Prostate gland (tissue), 2 donors: ENCODE measurements around the gene KCNK2.

Source experiments
- POLR2A ChIP-seq: fragments of 450-650 bp; IDR thresholded peaks from one replicate; pipeline ENCODE4 v1.6.1; 2016; ENCODE audit warnings: antibody characterized with exemption, mild to moderate bottlenecking
- POLR2AphosphoS5 ChIP-seq: sonication (generic); formaldehyde crosslinking; IDR thresholded peaks from one replicate; pipeline ENCODE4 v1.6.1; 2017; ENCODE audit warnings: antibody characterized with exemption
- TF ChIP-seq, protein P1 (sequence below), 4 experiments: fragments of 200-600 bp in 2 of 4; fragments of 450-650 bp in 2 of 4; sonication (generic) in 2 of 4; IDR thresholded peaks; 1 replicate in 3 of 4; 2 replicates in 1 of 4; pipeline ENCODE4 v1.5.1; 2016 to 2019; ENCODE audit warnings: antibody characterized with exemption in 4 of 4, mild to moderate bottlenecking in 2 of 4, moderate library complexity in 2 of 4

DNA sequence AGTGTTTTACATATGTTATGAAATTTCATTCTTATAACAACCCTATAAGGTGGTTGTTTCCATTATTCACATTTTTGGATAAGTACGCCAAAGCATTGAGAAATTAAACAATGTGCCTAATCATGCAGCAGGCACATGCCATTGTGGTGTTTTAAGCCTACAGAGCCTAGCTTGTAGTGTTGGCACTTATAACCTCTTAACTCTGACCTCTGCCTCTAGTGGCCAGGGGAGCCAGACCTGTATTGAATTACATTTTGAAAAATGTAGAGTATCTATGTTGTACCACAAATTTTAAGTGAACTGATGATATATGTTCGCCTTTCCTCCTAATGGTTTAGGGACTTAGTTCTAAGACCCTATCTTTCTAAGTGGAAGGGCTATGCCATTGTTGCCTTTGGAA lies 61.0 kb downstream of the KCNK2 start:
- TF ChIP-seq, protein P1, sequence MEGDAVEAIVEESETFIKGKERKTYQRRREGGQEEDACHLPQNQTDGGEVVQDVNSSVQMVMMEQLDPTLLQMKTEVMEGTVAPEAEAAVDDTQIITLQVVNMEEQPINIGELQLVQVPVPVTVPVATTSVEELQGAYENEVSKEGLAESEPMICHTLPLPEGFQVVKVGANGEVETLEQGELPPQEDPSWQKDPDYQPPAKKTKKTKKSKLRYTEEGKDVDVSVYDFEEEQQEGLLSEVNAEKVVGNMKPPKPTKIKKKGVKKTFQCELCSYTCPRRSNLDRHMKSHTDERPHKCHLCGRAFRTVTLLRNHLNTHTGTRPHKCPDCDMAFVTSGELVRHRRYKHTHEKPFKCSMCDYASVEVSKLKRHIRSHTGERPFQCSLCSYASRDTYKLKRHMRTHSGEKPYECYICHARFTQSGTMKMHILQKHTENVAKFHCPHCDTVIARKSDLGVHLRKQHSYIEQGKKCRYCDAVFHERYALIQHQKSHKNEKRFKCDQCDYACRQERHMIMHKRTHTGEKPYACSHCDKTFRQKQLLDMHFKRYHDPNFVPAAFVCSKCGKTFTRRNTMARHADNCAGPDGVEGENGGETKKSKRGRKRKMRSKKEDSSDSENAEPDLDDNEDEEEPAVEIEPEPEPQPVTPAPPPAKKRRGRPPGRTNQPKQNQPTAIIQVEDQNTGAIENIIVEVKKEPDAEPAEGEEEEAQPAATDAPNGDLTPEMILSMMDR (IDR thresholded peaks at IDR 0.05), result no peak
- no peak for TF ChIP-seq POLR2AphosphoS5
- no peak for TF ChIP-seq POLR2A
